DMS114 treated with DMSO at 0.1 percent for 48 hours (cell line): Measurements from ENCODE around the gene ADGRD2.

Experiments
- DNase-seq: peaks from one replicate; lab custom pipeline; 2025; ENCODE audit not compliant: unreplicated experiment; lab: John Stamatoyannopoulos, UW

Gene ADGRD2

GRCh38 chr9:124436320-124436719, 13.9 kb upstream of the ADGRD2 start:
- no peak for DNase-seq

- no peak for DNase-seq
Observed at GRCh38 chr9:124437086-124437485, 13.2 kb upstream of the ADGRD2 start.

GRCh38 chr9:124438091-124438490, 12.2 kb upstream of the ADGRD2 start:
- no peak for DNase-seq

- no peak for DNase-seq
Observed at GRCh38 chr9:124439086-124439485, 11.2 kb upstream of the ADGRD2 start.

- DNase-seq, result no peak
Observed at GRCh38 chr9:124439686-124440243, 10.5 kb upstream of the ADGRD2 start.

- DNase-seq, result no peak
Observed at GRCh38 chr9:124440786-124441185, 9.5 kb upstream of the ADGRD2 start.

GRCh38 chr9:124441291-124441690, 9.0 kb upstream of the ADGRD2 start:
- no peak for DNase-seq

GRCh38 chr9:124442379-124442778, 7.9 kb upstream of the ADGRD2 start:
- no peak for DNase-seq

- no peak for DNase-seq
Observed at GRCh38 chr9:124442826-124443225, 7.4 kb upstream of the ADGRD2 start.

GRCh38 chr9:124443625-124444024, 6.6 kb upstream of the ADGRD2 start:
- DNase-seq, result no peak

GRCh38 chr9:124444166-124444565, 6.1 kb upstream of the ADGRD2 start:
- DNase-seq, result no peak

GRCh38 chr9:124447297-124447661, 3.0 kb upstream of the ADGRD2 start:
- no peak for DNase-seq

GRCh38 chr9:124448019-124448418, 2.2 kb upstream of the ADGRD2 start:
- DNase-seq, result no peak

GRCh38 chr9:124449381-124450151, 685 bp upstream of the ADGRD2 start:
- DNase-seq, result no peak

GRCh38 chr9:124450931-124451661, 845 bp downstream of the ADGRD2 start:
- DNase-seq, result no peak

GRCh38 chr9:124452326-124452725, 2.1 kb downstream of the ADGRD2 start:
- DNase-seq, result no peak

GRCh38 chr9:124452841-124453585, 2.8 kb downstream of the ADGRD2 start:
- DNase-seq, result no peak

GRCh38 chr9:124453586-124454191, 3.4 kb downstream of the ADGRD2 start:
- DNase-seq, result no peak

- DNase-seq, result no peak
Observed at GRCh38 chr9:124454296-124454695, 4.0 kb downstream of the ADGRD2 start.

GRCh38 chr9:124454791-124455443, 4.7 kb downstream of the ADGRD2 start:
- DNase-seq, result no peak

- no peak for DNase-seq
Observed at GRCh38 chr9:124455820-124456219, 5.6 kb downstream of the ADGRD2 start.
